ENCODE measurements around the gene HLCS. TPM values are rescaled to one million over a fixed set of nuclear protein-coding genes. Genes with fewer than 3 reads are reported as not detected.

Gene HLCS
- total and polyA plus RNA-seq, 2 of the 8 experiments (the other 6 are each of a cell fraction or from before 2014, with no cell fraction given), result 4.7 to 12.2 TPM

DNA sequence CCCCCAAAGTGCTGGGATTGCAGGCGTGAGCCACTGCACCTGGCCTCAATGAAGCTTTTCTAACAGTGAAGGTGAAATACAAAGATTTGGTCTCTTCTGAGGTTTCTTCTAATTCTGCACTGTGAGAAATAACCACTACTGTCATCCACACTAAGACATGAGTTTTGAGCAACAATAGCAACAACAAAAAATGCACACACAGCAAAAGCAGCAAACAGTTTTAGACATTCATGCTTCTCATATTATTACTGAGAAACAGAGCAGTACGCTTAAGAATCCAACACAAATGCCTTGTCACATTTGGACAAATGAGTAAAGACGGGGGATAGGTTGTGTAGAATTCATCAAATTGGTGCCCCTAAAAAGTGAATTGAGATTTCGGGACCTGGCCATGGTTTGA, 151.2 kb downstream of the HLCS start:
- Histone ChIP-seq H4K20me1 (replicated peaks in 1 of 2; ENCODE audit: control insufficient read depth in 1 of 2, insufficient read depth in 2 of 2, low read length in 2 of 2) (peaks cover 0 to 2% of the 10 kb centered on the region in 2 experiments), H2BK12ac (ENCODE audit: low read depth, low read length) (no peak overlapping the region), H4K91ac (replicated peaks; ENCODE audit: insufficient read length, low read length) (no peak overlapping the region), H3K79me2 (ENCODE audit: control insufficient read depth in 1 of 2, insufficient read depth in 2 of 2, low read length in 2 of 2) (no peaks in the 10 kb centered on the region), H3K18ac (ENCODE audit: extremely low read depth, low read length) (no peak overlapping the region), H3K56ac (replicated peaks; ENCODE audit: insufficient read length, low read depth, low read length) (no peak overlapping the region), H3K14ac (ENCODE audit: insufficient read length) (no peak overlapping the region), H3K4ac (replicated peaks; ENCODE audit: insufficient read length, low read depth, low read length) (no peak overlapping the region), H2BK120ac (replicated peaks; ENCODE audit: low read depth, low read length) (no peak overlapping the region), H3K23ac (ENCODE audit: insufficient read length) (no peak overlapping the region), H3K36me3 (ENCODE audit: control insufficient read depth in 2 of 4, insufficient read depth in 4 of 4, low read length in 3 of 4) (no peaks in the 10 kb centered on the region), H3K27ac (ENCODE audit: low read depth, low read length) (no peak overlapping the region), H2AK5ac (ENCODE audit: low read depth, low read length) (no peak overlapping the region), H2BK5ac (ENCODE audit: low read depth, low read length) (no peak overlapping the region), H3K9ac (replicated peaks in 1 of 4; ENCODE audit: extremely low read depth in 1 of 4, low read depth in 3 of 4, low read length in 3 of 4) (no peak overlapping the region), H3K9me3 (ENCODE audit: insufficient read depth in 2 of 2, low read depth in 1 of 2, low read length in 1 of 2) (no peaks in the 10 kb centered on the region), H2BK20ac (ENCODE audit: low read length) (no peak overlapping the region), H2AFZ (ENCODE audit: low read length) (no peak overlapping the region), H2BK15ac (ENCODE audit: low read length) (no peak overlapping the region), H4K5ac (ENCODE audit: insufficient read length, low read depth, low read length) (no peak overlapping the region), H3K27me3 (replicated peaks in 1 of 4; ENCODE audit: control insufficient read depth in 3 of 4, extremely low read depth in 1 of 4, insufficient read depth in 3 of 4, low read length in 3 of 4) (no peaks in the 10 kb centered on the region), H3K23me2 (ENCODE audit: low read depth, low read length) (no peaks in the 10 kb centered on the region), H3K79me1 (ENCODE audit: low read depth, low read length) (no peaks in the 10 kb centered on the region), H3K4me3 (ENCODE audit: extremely low read depth in 1 of 4, insufficient read depth in 2 of 4, low read depth in 3 of 4, low read length in 4 of 4) (no peak overlapping the region), H4K8ac (ENCODE audit: extremely low read depth, insufficient read depth, low read length) (no peak overlapping the region), H3K4me1 (replicated peaks in 1 of 4; ENCODE audit: control insufficient read depth in 3 of 4, insufficient read depth in 4 of 4, low read length in 3 of 4) (peaks cover 0 to 5% (median 4%) of the 10 kb centered on the region in 4 experiments; a peak in 6 of 7 replicates), H3K4me2 (ENCODE audit: insufficient read depth in 1 of 2, low read depth in 2 of 2, low read length in 2 of 2) (no peak overlapping the region)
- no peak for DNase-seq (ENCODE audit: low read depth in 1 of 2, low spot score in 2 of 2)
- 88% methylated on average over 4 of the region's 4 CpGs; no CpG with 5 or more reads in 1 of the 2 experiments for WGBS, 2 experiments (ENCODE audit: extremely low coverage in 1 of 2, insufficient coverage in 1 of 2, insufficient read length in 1 of 2, insufficient replicate concordance in 2 of 2, low coverage in 1 of 2, low lambda C conversion rate in 2 of 2, missing lambda C conversion rate in 1 of 2)
- no peak for FAIRE-seq
- POLR2A ChIA-PET (ENCODE audit: partially characterized antibody), result no interaction called here
- CTCF ChIA-PET (ENCODE audit: partially characterized antibody), result no interaction called here
- TF ChIP-seq EGR1 (IDR thresholded peaks at IDR 0.05; ENCODE audit: borderline replicate concordance, low read depth, low read length) (no peak), MAFK (IDR thresholded peaks at IDR 0.05; ENCODE audit: low read depth, low read length) (0 out of 2 replicates have a peak, but pooled peaks have one; percentile 23)

Measured in H1 (cell line).